Stimulated activated CD4-positive, alpha-beta T cell treated with anti-CD3 and anti-CD28 coated beads, Interleukin-4, amount 100 ng/mL, for 4 hours (primary cell): ENCODE measurements around the gene ZNF276.

Experiments used
- DNase-seq, 2 experiments: peaks; one replicate each; pipeline ENCODE4 v3.0.0-alpha.2; 2020

ZNF276 gene

DNA sequence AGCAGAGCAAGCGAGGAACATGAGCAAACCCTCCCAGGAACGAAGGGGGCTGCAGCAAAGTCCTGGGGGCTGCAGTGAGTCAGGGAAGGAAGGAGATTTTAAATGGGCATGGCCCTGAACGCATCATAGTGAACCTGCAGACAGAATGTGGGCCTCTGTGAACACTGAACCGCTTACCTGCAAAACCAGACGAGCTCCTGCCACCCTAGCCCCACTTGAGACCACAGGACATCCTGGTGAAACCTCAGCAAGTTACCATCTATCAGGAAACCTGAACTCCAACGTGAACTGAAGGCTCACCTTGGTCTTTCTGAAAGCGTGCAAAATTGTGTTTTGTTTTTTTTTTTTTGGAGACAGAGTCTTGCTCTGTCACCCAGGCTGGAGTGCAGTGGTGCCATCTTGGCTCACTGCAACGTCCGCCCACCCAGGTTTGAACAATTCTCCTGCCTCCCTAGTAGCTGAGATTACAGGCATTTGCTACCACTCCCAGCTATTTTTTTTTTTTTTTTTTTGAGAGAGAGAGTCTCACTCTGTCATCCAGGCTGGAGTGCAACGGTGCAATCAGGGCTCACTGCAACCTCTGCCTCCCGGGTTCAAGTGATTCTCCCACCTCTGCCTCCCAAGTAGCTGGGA, 64.3 kb downstream of the ZNF276 start:
- DNase-seq: no peak

DNA sequence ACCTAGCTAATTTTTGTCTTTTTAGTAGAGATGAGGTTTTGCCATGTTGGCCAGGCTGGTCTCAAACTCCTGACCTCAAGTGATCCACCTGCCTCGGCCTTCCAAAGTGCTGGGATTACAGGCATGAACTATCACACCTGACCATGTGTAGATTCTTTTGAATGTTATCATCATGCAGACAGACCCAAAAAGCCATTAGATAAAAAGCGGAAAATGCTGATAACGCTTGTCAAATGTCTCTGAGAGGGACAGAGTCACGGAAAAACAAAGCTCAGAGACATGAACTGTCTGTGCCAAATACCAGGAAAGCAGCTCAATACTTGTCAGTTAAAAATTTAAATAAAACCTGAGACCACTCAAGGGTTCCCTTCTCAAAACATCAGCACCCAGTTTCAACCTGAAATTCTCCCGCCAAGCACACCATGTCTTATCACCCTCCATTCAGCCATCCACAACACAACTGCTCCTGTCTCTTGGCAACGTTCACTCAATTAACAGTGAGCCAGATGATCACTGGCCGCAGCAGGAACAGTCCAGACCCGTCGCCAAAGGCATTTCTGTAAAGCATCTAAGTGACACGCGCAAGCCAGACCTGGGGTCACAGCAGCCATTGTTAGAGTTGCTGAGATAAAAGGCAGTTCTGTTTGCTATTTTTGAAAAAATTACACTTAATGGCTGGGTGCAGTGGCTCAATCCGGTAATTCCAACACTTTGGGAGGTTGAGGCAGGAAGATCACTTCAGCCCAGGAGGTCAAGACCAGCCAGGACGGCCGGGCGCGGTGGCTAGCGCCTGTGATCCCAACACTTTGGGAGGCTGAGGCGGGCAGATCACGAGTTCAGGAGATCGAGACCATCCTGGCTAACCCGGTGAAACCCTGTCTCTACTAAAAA, 65.4 kb downstream of the ZNF276 start:
- DNase-seq: no peak

DNA sequence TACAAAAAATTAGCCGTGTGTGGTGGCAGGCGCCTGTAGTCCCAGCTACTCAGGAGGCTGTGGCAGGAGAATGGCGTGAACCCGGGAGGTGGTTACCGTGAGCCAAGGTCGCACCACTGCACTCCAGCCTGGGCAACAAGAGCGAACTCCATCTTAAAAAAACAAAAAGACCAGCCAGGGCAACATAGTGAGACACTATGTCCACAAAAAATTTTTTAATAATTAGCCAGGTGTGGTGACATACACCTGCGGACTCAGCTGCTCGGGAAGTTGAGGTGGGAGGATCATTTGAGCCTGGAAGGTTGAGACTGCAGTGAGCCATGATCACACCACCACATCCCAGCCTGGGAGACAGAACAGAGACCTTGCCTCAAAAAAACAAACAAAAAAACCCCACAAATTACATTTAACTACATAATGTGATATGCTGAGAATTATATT, 66.0 kb downstream of the ZNF276 start:
- DNase-seq: no peak
